IPS-20b (cell line): Measurements from ENCODE around the gene PNLIP.

Experiments
- H3K27ac ChIP-seq: one replicate; pipeline ENCODE4 v1.5.1; 2013; ENCODE audit warnings: low read length
- H3K27me3 ChIP-seq: 2 replicates; pipeline ENCODE4 v1.6.1; 2013; ENCODE audit warnings: mild to moderate bottlenecking, low read length, inconsistent platforms; ENCODE audit not compliant: insufficient read depth
- H3K36me3 ChIP-seq: 2 replicates; pipeline ENCODE4 v1.6.1; 2013; ENCODE audit warnings: low read depth, mild to moderate bottlenecking, inconsistent platforms, low read length, moderate library complexity; ENCODE audit not compliant: insufficient read depth
- H3K4me1 ChIP-seq: 2 replicates; pipeline ENCODE4 v1.6.1; 2013; ENCODE audit warnings: mild to moderate bottlenecking, control low read depth, inconsistent platforms, low read length, moderate library complexity; ENCODE audit not compliant: insufficient read depth
- H3K4me3 ChIP-seq: 2 replicates; pipeline ENCODE4 v1.5.1; 2013; ENCODE audit warnings: mild to moderate bottlenecking, low read length, inconsistent platforms
- H3K9ac ChIP-seq: 2 replicates; pipeline ENCODE4 v1.6.1; 2013; ENCODE audit warnings: low read depth, mild to moderate bottlenecking, inconsistent platforms, low read length, moderate library complexity
- H3K9me3 ChIP-seq: 2 replicates; pipeline ENCODE4 v1.6.1; 2013; ENCODE audit warnings: mild to moderate bottlenecking, low read depth, low read length, inconsistent platforms; ENCODE audit not compliant: insufficient read depth

PNLIP gene

GRCh38 chr10:116545756-116546155 is at the start of gene PNLIP:
Gene PNLIP, plus strand, starts transcription at chr10:116545931. Its CDS starts 162 bp downstream, at chr10:116546093.
- Histone ChIP-seq H3K4me1 (peaks cover 7% of the 10 kb centered on the region; the same call in 1 of the 2 replicates), H3K4me3 (no peak within 1 kb of the TSS), H3K9me3 (no peaks in the 10 kb centered on the region), H3K27ac (no peak within 1 kb of the TSS), H3K9ac (no peak within 1 kb of the TSS), H3K36me3 (no peaks in the 10 kb centered on the region), H3K27me3 (no peaks in the 10 kb centered on the region)

- H3K4me3 ChIP-seq, result no peak overlapping the region
- H3K9ac ChIP-seq, result no peak overlapping the region
- no peak overlapping the region for H3K27ac ChIP-seq
- no peaks in the 10 kb centered on the region for H3K27me3 ChIP-seq
- no peaks in the 10 kb centered on the region for H3K36me3 ChIP-seq
- H3K4me1 ChIP-seq, result no peaks in the 10 kb centered on the region
- no peaks in the 10 kb centered on the region for H3K9me3 ChIP-seq
These were observed 40.9 kb upstream of the PNLIP start for GRCh38 chr10:116504786-116505185.

- Histone ChIP-seq H3K9me3 (no peaks in the 10 kb centered on the region), H3K27me3 (no peaks in the 10 kb centered on the region), H3K27ac (no peak overlapping the region), H3K4me1 (no peaks in the 10 kb centered on the region), H3K9ac (no peak overlapping the region), H3K36me3 (no peaks in the 10 kb centered on the region), H3K4me3 (no peak overlapping the region)
These were observed 35.2 kb upstream of the PNLIP start for GRCh38 chr10:116510565-116510964.

- no peaks in the 10 kb centered on the region for H3K36me3 ChIP-seq
- no peak overlapping the region for H3K4me3 ChIP-seq
- no peaks in the 10 kb centered on the region for H3K9me3 ChIP-seq
- no peaks in the 10 kb centered on the region for H3K27me3 ChIP-seq
- no peak overlapping the region for H3K27ac ChIP-seq
- no peaks in the 10 kb centered on the region for H3K4me1 ChIP-seq
- H3K9ac ChIP-seq, result no peak overlapping the region
These were observed 34.4 kb upstream of the PNLIP start for GRCh38 chr10:116511365-116511764.

GRCh38 chr10:116521424-116522290 is 24.1 kb upstream of the PNLIP start:
- no peaks in the 10 kb centered on the region for H3K4me1 ChIP-seq
- no peaks in the 10 kb centered on the region for H3K9me3 ChIP-seq
- H3K27ac ChIP-seq, result no peak overlapping the region
- no peaks in the 10 kb centered on the region for H3K27me3 ChIP-seq
- no peaks in the 10 kb centered on the region for H3K36me3 ChIP-seq
- no peak overlapping the region for H3K9ac ChIP-seq
- no peak overlapping the region for H3K4me3 ChIP-seq

- Histone ChIP-seq H3K4me1 (no peaks in the 10 kb centered on the region), H3K4me3 (no peak overlapping the region), H3K36me3 (no peaks in the 10 kb centered on the region), H3K27me3 (no peaks in the 10 kb centered on the region), H3K27ac (no peak overlapping the region), H3K9me3 (no peaks in the 10 kb centered on the region), H3K9ac (no peak overlapping the region)
These were observed 22.8 kb upstream of the PNLIP start for GRCh38 chr10:116522803-116523381.

GRCh38 chr10:116524736-116525135 is 21.0 kb upstream of the PNLIP start:
- no peak overlapping the region for H3K9ac ChIP-seq
- no peaks in the 10 kb centered on the region for H3K27me3 ChIP-seq
- no peaks in the 10 kb centered on the region for H3K4me1 ChIP-seq
- H3K4me3 ChIP-seq, result no peak overlapping the region
- H3K27ac ChIP-seq, result no peak overlapping the region
- no peaks in the 10 kb centered on the region for H3K9me3 ChIP-seq
- H3K36me3 ChIP-seq, result no peaks in the 10 kb centered on the region

- no peak overlapping the region for H3K9ac ChIP-seq
- H3K4me1 ChIP-seq, result no peaks in the 10 kb centered on the region
- H3K9me3 ChIP-seq, result no peaks in the 10 kb centered on the region
- no peak overlapping the region for H3K27ac ChIP-seq
- H3K27me3 ChIP-seq, result no peaks in the 10 kb centered on the region
- H3K4me3 ChIP-seq, result no peak overlapping the region
- H3K36me3 ChIP-seq, result no peaks in the 10 kb centered on the region
These were observed 19.5 kb upstream of the PNLIP start for GRCh38 chr10:116526219-116526618.

GRCh38 chr10:116536810-116537209 is 8.9 kb upstream of the PNLIP start:
- peaks cover 2% of the 10 kb centered on the region; the same call in 1 of the 2 replicates for H3K4me1 ChIP-seq
- peaks cover 10% of the 10 kb centered on the region for H3K9me3 ChIP-seq
- no peaks in the 10 kb centered on the region for H3K27me3 ChIP-seq
- H3K36me3 ChIP-seq, result no peaks in the 10 kb centered on the region
- no peak overlapping the region for H3K27ac ChIP-seq
- H3K9ac ChIP-seq, result no peak overlapping the region
- no peak overlapping the region for H3K4me3 ChIP-seq

GRCh38 chr10:116538456-116538855 is 7.3 kb upstream of the PNLIP start:
- Histone ChIP-seq H3K27ac (no peak overlapping the region), H3K4me1 (peaks cover 7% of the 10 kb centered on the region; the same call in 1 of the 2 replicates), H3K4me3 (no peak overlapping the region), H3K9ac (no peak overlapping the region), H3K9me3 (peaks cover 10% of the 10 kb centered on the region), H3K27me3 (no peaks in the 10 kb centered on the region), H3K36me3 (no peaks in the 10 kb centered on the region)

GRCh38 chr10:116538992-116539391 is 6.7 kb upstream of the PNLIP start:
- Histone ChIP-seq H3K9me3 (peaks cover 10% of the 10 kb centered on the region), H3K36me3 (no peaks in the 10 kb centered on the region), H3K4me3 (no peak overlapping the region), H3K4me1 (peaks cover 7% of the 10 kb centered on the region; the same call in 1 of the 2 replicates), H3K27me3 (no peaks in the 10 kb centered on the region), H3K27ac (no peak overlapping the region), H3K9ac (no peak overlapping the region)

- Histone ChIP-seq H3K27me3 (no peaks in the 10 kb centered on the region), H3K9ac (no peak overlapping the region), H3K9me3 (peaks cover 10% of the 10 kb centered on the region), H3K4me3 (no peak overlapping the region), H3K36me3 (no peaks in the 10 kb centered on the region), H3K27ac (no peak overlapping the region), H3K4me1 (peaks cover 7% of the 10 kb centered on the region; the same call in 1 of the 2 replicates)
These were observed 4.9 kb upstream of the PNLIP start for GRCh38 chr10:116540814-116541213.
